GM21526 (cell line): ENCODE results near the gene SLC26A8.
"Not testable (repeated sequence)": the region's sequence is repeated elsewhere in the genome, so short reads cannot be mapped to it uniquely, and the experiment has no call there.

Experiments
- ATAC-seq: cut with Tn5 transposase; IDR thresholded peaks from one replicate; pipeline ENCODE4 v1.9.1; 2021; ENCODE audit warnings: moderate library complexity; ENCODE audit not compliant: unreplicated experiment, low FRiP score

The SLC26A8 gene

DNA sequence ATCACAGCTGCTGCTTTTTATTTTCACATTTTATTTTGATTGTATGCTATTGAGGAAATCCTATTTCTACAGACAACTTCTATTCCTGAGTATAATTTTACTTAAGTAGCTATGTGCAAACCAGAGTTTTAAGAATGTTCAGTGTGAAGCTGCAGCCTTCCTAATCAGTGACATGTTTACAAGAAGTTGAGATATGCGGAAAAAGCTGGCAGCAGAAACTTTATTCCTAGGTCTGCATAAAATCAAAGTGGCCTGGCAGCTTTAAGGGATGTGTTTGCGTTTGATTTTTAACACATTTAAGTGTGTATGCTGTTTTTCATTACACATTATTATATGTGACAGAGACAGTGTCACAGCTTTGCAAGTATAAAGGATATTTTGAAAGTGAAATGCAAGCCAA, 29.4 kb upstream of the SLC26A8 start:
- ATAC-seq = no peak

GRCh38 chr6:36052097-36052496, 27.7 kb upstream of the SLC26A8 start:
- no peak for ATAC-seq

- ATAC-seq = no peak
Measured at GRCh38 chr6:36050947-36051710, 26.7 kb upstream of the SLC26A8 start.

GRCh38 chr6:36050305-36050704, 25.9 kb upstream of the SLC26A8 start:
- no peak for ATAC-seq

GRCh38 chr6:36049582-36049981, 25.1 kb upstream of the SLC26A8 start:
- no peak for ATAC-seq

- ATAC-seq = no peak
Measured at GRCh38 chr6:36042618-36043260, 18.3 kb upstream of the SLC26A8 start.

- ATAC-seq = no peak
Measured at GRCh38 chr6:36040958-36041357, 16.5 kb upstream of the SLC26A8 start.

- ATAC-seq = no peak
Measured at GRCh38 chr6:36039112-36039511, 14.7 kb upstream of the SLC26A8 start.

- ATAC-seq = no peak
Measured at GRCh38 chr6:36038120-36038876, 13.9 kb upstream of the SLC26A8 start.

GRCh38 chr6:36035225-36035624, 10.8 kb upstream of the SLC26A8 start:
- no peak for ATAC-seq

- no peak for ATAC-seq
Measured at GRCh38 chr6:36034441-36034840, 10.0 kb upstream of the SLC26A8 start.

- ATAC-seq = no peak
Measured at GRCh38 chr6:36033935-36034334, 9.5 kb upstream of the SLC26A8 start.

- not testable (repeated sequence) for ATAC-seq
Measured at GRCh38 chr6:36033144-36033543, 8.7 kb upstream of the SLC26A8 start.

- ATAC-seq = no peak
Measured at GRCh38 chr6:36032261-36032660, 7.8 kb upstream of the SLC26A8 start.

DNA sequence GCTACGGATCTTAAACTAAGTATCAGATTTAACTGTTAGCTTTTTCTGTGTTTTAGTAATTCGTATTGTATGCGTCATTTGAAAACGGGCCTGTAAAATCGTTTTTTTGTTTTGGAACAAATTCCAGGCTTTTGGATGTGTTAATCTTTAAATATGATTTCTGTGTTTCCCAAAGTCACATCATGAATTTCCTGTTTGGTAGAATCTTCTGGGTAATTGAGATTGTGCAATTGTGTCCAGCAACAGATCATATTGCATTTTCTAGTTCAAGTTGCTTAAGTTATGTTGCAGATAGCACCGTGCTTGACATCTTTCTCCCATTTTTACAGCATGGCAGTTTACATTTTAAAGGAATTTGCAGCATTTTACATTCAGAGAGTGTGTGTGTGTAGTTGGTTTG, 5.0 kb upstream of the SLC26A8 start:
- no peak for ATAC-seq

GRCh38 chr6:36028877-36029324, 4.5 kb upstream of the SLC26A8 start:
- no peak for ATAC-seq

GRCh38 chr6:36028088-36028876, 3.8 kb upstream of the SLC26A8 start:
- peak; percentile 23 for ATAC-seq

- ATAC-seq = peak; percentile 85
Measured at GRCh38 chr6:36027501-36028087, 3.2 kb upstream of the SLC26A8 start, which contains the start of gene MAPK14. MAPK14 (plus strand) TSS chr6:36027808; CDS start chr6:36028158, 350 bp downstream.

DNA sequence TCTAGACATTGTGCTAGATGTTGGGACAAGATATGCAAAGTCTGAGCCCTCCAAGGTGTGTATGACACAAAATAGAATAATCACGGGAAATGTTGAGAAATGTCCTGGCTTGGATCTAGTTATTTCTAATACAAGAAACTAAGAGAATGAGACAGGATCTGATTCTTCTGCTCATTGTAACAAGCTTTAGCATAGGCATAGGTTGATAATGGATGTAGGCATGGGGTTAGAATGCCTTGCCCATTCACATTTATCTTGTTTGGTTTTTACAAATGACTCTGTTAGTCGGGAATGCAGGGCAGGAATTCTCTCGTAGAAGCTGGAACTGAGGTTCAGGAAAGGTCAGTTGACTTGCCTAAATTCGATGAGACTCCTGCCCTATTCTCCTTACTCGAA, 1.5 kb upstream of the SLC26A8 start:
- no peak for ATAC-seq

DNA sequence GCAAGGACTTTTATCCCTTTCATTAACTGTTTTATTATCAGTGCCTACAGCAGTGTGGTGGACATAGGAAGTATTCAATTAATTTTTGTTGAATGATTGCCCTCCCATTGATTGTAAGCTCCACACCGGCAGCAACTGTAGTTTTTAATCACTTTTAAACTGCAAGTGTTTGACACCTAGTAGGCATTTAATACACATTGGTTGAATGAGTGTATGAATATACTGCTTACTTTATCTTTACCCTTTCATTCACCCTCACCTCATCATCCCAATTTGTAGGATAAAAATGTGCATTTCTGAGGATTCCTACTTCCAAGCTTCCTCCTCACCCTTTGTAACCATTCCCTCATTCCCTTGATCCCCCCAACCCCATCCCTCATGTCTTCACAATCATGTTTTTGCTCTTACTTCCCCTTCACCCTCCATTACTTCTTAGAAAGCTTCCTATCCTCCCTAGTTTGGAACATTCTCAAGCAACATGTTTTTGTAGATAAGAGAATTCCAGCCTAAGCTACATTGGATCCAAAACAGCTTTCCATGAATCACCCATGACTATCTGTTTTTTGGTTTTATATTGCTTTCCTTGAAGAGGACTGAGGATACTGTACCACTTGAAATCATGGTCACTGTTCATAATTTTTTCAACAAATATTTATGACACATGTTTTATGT, 955 bp upstream of the SLC26A8 start:
- ATAC-seq = no peak
